Activated CD8-positive, alpha-beta T cell treated with anti-CD3 and anti-CD28 coated beads for 36 hours (primary cell): ENCODE data around the gene TSPAN12. TPM values are rescaled to one million over a fixed set of nuclear protein-coding genes. Genes with fewer than 3 reads are reported as not detected.

ENCODE experiments used
- ATAC-seq: fragments of 200-7000 bp; cut with Tn5 transposase; one replicate; pipeline ENCODE4 v1.10.0; 2021; ENCODE audit warnings: mild to moderate bottlenecking, moderate library complexity
- CTCF ChIA-PET: fragments of 350-600 bp; sonication (Branson Sonifier 250); formaldehyde crosslinking; loops from one replicate; lab custom pipeline; 2021; ENCODE audit warnings: antibody characterized with exemption; lab: Charles Lee
- POLR2A ChIA-PET: fragments of 350-600 bp; sonication (Branson Sonifier 250); formaldehyde crosslinking; loops from one replicate; lab custom pipeline; 2021; ENCODE audit warnings: antibody characterized with exemption; lab: Charles Lee
- DNase-seq: peaks from one replicate; pipeline ENCODE4 v3.0.0-alpha.2; 2020
- H3K27ac Mint-ChIP-seq: one replicate; pipeline ENCODE4 v1.8.0; 2021; ENCODE audit warnings: mild to moderate bottlenecking, mixed read lengths
- H3K27me3 Mint-ChIP-seq: one replicate; pipeline ENCODE4 v1.8.0; 2021; ENCODE audit warnings: mixed read lengths
- H3K36me3 Mint-ChIP-seq: one replicate; pipeline ENCODE4 v1.8.0; 2021; ENCODE audit warnings: low read depth, mixed read lengths
- H3K4me1 Mint-ChIP-seq: one replicate; pipeline ENCODE4 v1.8.0; 2021; ENCODE audit warnings: low read depth, mixed read lengths
- H3K4me3 Mint-ChIP-seq: one replicate; pipeline ENCODE4 v1.8.0; 2021; ENCODE audit warnings: mild to moderate bottlenecking, moderate library complexity, mixed read lengths
- H3K9me3 Mint-ChIP-seq: one replicate; pipeline ENCODE4 v1.8.0; 2021; ENCODE audit warnings: mixed read lengths
- intact Hi-C: fragments of 100-400 bp; cut with micrococcal nuclease; formaldehyde crosslinking; loops from one replicate; pipeline ENCODE4 v1.10.0; 2022
- total RNA-seq, 2 experiments: library from RNA; stranded (reverse); gene quantifications; one replicate each; pipeline ENCODE4 v1.2.3, GENCODE V29; 2021
- TF ChIP-seq, protein P1 (sequence below): fragments of 200-600 bp; IDR thresholded peaks from one replicate; pipeline ENCODE4 v1.8.0; 2022; ENCODE audit warnings: antibody characterized with exemption, mild to moderate bottlenecking

TSPAN12 gene
- total RNA-seq, 2 experiments from 2014 or later, result not detected

DNA sequence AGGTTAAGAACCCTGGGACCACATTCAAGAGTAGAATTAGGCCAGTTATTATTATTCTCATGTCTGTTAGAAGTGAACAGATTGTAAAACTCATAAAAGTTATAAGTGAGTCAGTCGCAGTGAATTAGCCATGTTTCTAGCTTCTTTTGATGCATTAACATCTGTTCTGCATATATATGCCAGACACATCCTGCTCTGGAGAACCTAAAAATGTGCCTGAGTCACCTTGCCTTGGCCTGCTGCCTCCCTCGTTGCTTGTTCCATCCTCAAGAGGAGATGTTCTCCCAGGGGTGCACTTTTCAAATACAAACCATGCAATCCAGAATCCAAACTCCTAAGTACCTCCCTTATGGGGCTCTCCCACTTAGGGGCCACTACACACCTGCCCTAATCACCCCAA is 14.8 kb downstream of the TSPAN12 start:
- TF ChIP-seq, protein P1, sequence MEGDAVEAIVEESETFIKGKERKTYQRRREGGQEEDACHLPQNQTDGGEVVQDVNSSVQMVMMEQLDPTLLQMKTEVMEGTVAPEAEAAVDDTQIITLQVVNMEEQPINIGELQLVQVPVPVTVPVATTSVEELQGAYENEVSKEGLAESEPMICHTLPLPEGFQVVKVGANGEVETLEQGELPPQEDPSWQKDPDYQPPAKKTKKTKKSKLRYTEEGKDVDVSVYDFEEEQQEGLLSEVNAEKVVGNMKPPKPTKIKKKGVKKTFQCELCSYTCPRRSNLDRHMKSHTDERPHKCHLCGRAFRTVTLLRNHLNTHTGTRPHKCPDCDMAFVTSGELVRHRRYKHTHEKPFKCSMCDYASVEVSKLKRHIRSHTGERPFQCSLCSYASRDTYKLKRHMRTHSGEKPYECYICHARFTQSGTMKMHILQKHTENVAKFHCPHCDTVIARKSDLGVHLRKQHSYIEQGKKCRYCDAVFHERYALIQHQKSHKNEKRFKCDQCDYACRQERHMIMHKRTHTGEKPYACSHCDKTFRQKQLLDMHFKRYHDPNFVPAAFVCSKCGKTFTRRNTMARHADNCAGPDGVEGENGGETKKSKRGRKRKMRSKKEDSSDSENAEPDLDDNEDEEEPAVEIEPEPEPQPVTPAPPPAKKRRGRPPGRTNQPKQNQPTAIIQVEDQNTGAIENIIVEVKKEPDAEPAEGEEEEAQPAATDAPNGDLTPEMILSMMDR, result no peak
- Mint-ChIP-seq H3K27ac (no peak overlapping the region), H3K4me3 (no peak overlapping the region), H3K9me3 (no peaks in the 10 kb centered on the region), H3K27me3 (no peaks in the 10 kb centered on the region), H3K4me1 (no peaks in the 10 kb centered on the region), H3K36me3 (no peaks in the 10 kb centered on the region)
- intact Hi-C loops, result no loop called here
- ATAC-seq, result no peak
- POLR2A ChIA-PET, result no interaction called here
- CTCF ChIA-PET, result interaction anchor here (1.1 to 2.3 kb wide), 2 partner anchors 31 to 37 kb away, joined by 3 to 10 read pairs; no protein-coding TSS in a partner anchor
- no peak for DNase-seq

DNA sequence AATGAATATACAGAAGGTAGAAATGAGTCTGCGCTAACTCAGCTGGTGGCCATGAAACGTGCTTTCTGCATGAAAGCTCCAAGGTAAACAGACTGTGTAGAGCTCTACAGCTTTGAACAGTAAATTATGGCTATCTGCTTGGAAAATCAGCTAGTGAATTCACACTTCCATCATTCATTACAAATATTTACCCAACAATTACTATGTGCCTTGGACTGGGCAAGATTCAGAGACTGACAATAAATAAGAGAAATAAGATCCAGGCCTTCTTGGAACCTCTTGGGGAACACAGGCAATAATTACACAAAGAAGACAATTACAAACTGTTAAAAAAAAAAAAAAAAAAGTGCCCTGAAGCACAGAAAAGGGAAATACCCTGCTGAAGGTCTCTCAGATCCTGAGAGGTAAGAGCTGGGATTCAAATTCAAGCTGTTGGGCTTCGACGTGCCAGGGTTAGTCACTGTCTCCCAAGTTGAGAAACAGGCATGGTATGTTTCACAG is 15.8 kb downstream of the TSPAN12 start:
- TF ChIP-seq, protein P1, result no peak
- no peak for DNase-seq
- intact Hi-C loops, result no loop called here
- H3K36me3 Mint-ChIP-seq, result no peaks in the 10 kb centered on the region
- ChIA-PET POLR2A (no interaction called here), CTCF (interaction anchor here (0.7 to 2.3 kb wide), 3 partner anchors 30 to 50 kb away, joined by 3 to 10 read pairs (median 3); no protein-coding TSS in a partner anchor)
- no peak for ATAC-seq
- no peaks in the 10 kb centered on the region for H3K4me1 Mint-ChIP-seq
- H3K27me3 Mint-ChIP-seq, result no peaks in the 10 kb centered on the region
- no peak overlapping the region for H3K27ac Mint-ChIP-seq
- H3K4me3 Mint-ChIP-seq, result no peak overlapping the region
- no peaks in the 10 kb centered on the region for H3K9me3 Mint-ChIP-seq

- POLR2A ChIA-PET, result no interaction called here
- no peak for DNase-seq
- CTCF ChIA-PET, result interaction anchor here (2.3 kb wide), 1 partner anchor 36 kb away, joined by 10 read pairs; no protein-coding TSS in a partner anchor
- Mint-ChIP-seq H3K27me3 (no peaks in the 10 kb centered on the region), H3K36me3 (no peaks in the 10 kb centered on the region), H3K9me3 (no peaks in the 10 kb centered on the region), H3K27ac (no peak overlapping the region), H3K4me1 (no peaks in the 10 kb centered on the region), H3K4me3 (no peak overlapping the region)
- TF ChIP-seq, protein P1, result no peak
- ATAC-seq, result no peak
- intact Hi-C loops, result no loop called here
Measured at GRCh38 chr7:120841608-120842007, 16.3 kb downstream of the TSPAN12 start.

- ChIA-PET CTCF (no interaction called here), POLR2A (no interaction called here)
- TF ChIP-seq, protein P1, result no peak
- intact Hi-C loops, result no loop called here
- no peak for DNase-seq
- no peak overlapping the region for H3K4me3 Mint-ChIP-seq
- no peaks in the 10 kb centered on the region for H3K9me3 Mint-ChIP-seq
- peaks cover 3% of the 10 kb centered on the region for H3K27me3 Mint-ChIP-seq
- no peaks in the 10 kb centered on the region for H3K36me3 Mint-ChIP-seq
- H3K27ac Mint-ChIP-seq, result no peak overlapping the region
- ATAC-seq, result no peak
- H3K4me1 Mint-ChIP-seq, result no peaks in the 10 kb centered on the region
Measured at GRCh38 chr7:120838281-120838682, 19.7 kb downstream of the TSPAN12 start.

GRCh38 chr7:120837599-120837998 is 20.3 kb downstream of the TSPAN12 start:
- DNase-seq (no peak), ATAC-seq (no peak)
- H3K4me3 Mint-ChIP-seq, result no peak overlapping the region
- no peaks in the 10 kb centered on the region for H3K36me3 Mint-ChIP-seq
- no peaks in the 10 kb centered on the region for H3K4me1 Mint-ChIP-seq
- no peak overlapping the region for H3K27ac Mint-ChIP-seq
- intact Hi-C loops, result no loop called here
- TF ChIP-seq, protein P1, result no peak
- ChIA-PET POLR2A (no interaction called here), CTCF (no interaction called here)
- peaks cover 3% of the 10 kb centered on the region for H3K27me3 Mint-ChIP-seq
- no peaks in the 10 kb centered on the region for H3K9me3 Mint-ChIP-seq
